OCI-LY1 (cell line): ENCODE results near the gene ANXA6.

Experiments
- CTCF ChIP-seq: fragments of 200-600 bp; sonication (generic), shearing (Covaris generic); IDR thresholded peaks from 2 replicates; pipeline ENCODE4 v1.5.1; 2017; ENCODE audit warnings: mild to moderate bottlenecking, antibody characterized with exemption, low read length, moderate library complexity, mixed read lengths
- EZH2 ChIP-seq: fragments of 200-600 bp; sonication (generic), shearing (Covaris generic); IDR thresholded peaks from 2 replicates; pipeline ENCODE4 v1.8.0; 2017; ENCODE audit warnings: borderline replicate concordance, mixed run types, mild to moderate bottlenecking, antibody characterized with exemption, low read length, moderate library complexity, mixed read lengths

DNA sequence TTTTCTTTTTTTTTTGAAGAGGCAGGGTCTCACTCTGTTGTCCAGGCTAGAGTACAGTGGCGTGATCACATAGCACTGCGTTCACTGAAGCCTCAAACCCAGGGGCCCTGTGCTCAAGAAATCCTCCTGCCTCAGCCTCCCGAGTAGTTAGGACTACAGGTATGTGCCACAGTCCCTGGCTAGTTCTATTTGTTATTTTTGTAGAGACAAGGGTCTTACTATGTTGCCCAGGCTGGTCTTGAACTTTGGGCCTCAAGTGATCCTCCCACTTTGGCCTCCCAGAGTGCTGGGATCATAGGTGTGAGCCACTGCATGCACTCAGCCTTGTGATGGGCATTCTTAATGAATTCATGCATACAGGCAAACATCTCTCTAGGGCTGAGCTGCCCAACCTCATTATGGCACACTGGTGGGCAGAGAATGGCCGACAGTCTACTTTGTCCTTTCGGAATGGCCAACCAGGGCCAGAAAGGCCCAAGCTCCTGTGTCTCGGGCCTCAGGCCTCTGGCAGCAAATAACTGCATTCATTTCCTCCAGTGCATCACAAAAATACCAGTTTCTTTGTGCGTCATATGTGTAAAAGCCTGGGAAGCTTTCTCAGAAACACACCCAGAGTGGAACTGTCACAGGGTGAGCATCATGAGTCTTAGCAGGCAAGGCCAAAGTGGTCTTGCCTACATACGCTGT, 27.2 kb downstream of the ANXA6 start:
- TF ChIP-seq CTCF, result no peak
- TF ChIP-seq EZH2, result no peak
